Aorta (tissue), 5 donors: ENCODE data around the gene CDK5RAP2. TPM values are rescaled to one million over a fixed set of nuclear protein-coding genes. Genes with fewer than 3 reads are reported as not detected.
A peak's percentile ranks its signal among the peaks of the same experiment; 100 is the strongest.

Experiments used
- ATAC-seq: fragments of 200-7000 bp; cut with Tn5 transposase; one replicate; pipeline ENCODE4 v1.9.1; 2022; ENCODE audit warnings: moderate library complexity; ENCODE audit not compliant: low FRiP score
- DNase-seq, 2 donors: peaks; one replicate each; pipeline ENCODE4 v3.0.0-alpha.2; 2020
- H3K27ac ChIP-seq, 2 donors: one replicate each; pipeline ENCODE4 v1.5.1; 2013; ENCODE audit warnings: low read length in 2 of 2, mild to moderate bottlenecking in 2 of 2, moderate library complexity in 2 of 2, control low read depth in 1 of 2, inconsistent platforms in 1 of 2, low read depth in 1 of 2
- H3K27me3 ChIP-seq, 2 donors: one replicate each; pipeline ENCODE4 v1.6.1; 2013; ENCODE audit warnings: control low read depth in 1 of 2, low read length in 1 of 2, mild to moderate bottlenecking in 1 of 2, moderate library complexity in 1 of 2; ENCODE audit not compliant: insufficient read depth in 2 of 2, control insufficient read depth in 1 of 2
- H3K36me3 ChIP-seq, 2 donors: one replicate each; pipeline ENCODE4 v1.6.1; 2013; ENCODE audit warnings: control low read depth in 1 of 2, low read length in 1 of 2, mild to moderate bottlenecking in 1 of 2; ENCODE audit not compliant: insufficient read depth in 2 of 2, control insufficient read depth in 1 of 2
- H3K4me1 ChIP-seq, 2 donors: one replicate each; pipeline ENCODE4 v1.6.1; 2013; ENCODE audit warnings: low read length in 2 of 2, control low read depth in 1 of 2, mild to moderate bottlenecking in 1 of 2, moderate library complexity in 1 of 2; ENCODE audit not compliant: insufficient read depth in 2 of 2, control insufficient read depth in 1 of 2
- H3K4me3 ChIP-seq, 2 donors: one replicate each; pipeline ENCODE4 v1.5.1; 2013; ENCODE audit warnings: low read length in 2 of 2, control low read depth in 1 of 2, mild to moderate bottlenecking in 1 of 2
- H3K9me3 ChIP-seq: one replicate; pipeline ENCODE4 v1.6.1; 2013; ENCODE audit warnings: mild to moderate bottlenecking, low read length; ENCODE audit not compliant: control insufficient read depth
- WGBS, 2 donors: extraction: QIAGEN DNeasy Blood & Tissue Kit; methylation state at CpG; one replicate each; pipeline ENCODE4 v1.1.7; 2013; 5-methylcytosine and 5-hydroxymethylcytosine counted together
- intact Hi-C, 2 donors: fragments of 100-400 bp; cut with DNase I; formaldehyde crosslinking; loops; one replicate each; pipeline versions ENCODE4 v1.14.2 to v1.15.0; 2022
- polyA plus RNA-seq, 2 donors: library from polyadenylated mRNA; stranded (reverse); fragments of 200-250 nt; gene quantifications; one replicate each; pipeline ENCODE4 v1.2.3, GENCODE V29; 2013
- total RNA-seq, 2 donors: library from RNA; stranded (reverse); fragmentation: NEBNext Ultra II Directional; extraction: Animal tissue kit (Norgen Biotek cat#: 25700); gene quantifications; one replicate each; pipeline ENCODE4 v1.2.1, GENCODE V29; 2021
- donor health status: healthy with polysubstance abuse.
- donor health status: Bipolar disorder and iron deficiency.
- donor health status: DM: no; HTN: no; CAD: no.
- donor health status: DM: no; HTN: no; CAD: no.
- donor health status: DM: yes; HTN: yes; CAD: no.

CDK5RAP2 gene
- total and polyA plus RNA-seq, 4 donors, result 37.1 to 106 (median 66.3) TPM

DNA sequence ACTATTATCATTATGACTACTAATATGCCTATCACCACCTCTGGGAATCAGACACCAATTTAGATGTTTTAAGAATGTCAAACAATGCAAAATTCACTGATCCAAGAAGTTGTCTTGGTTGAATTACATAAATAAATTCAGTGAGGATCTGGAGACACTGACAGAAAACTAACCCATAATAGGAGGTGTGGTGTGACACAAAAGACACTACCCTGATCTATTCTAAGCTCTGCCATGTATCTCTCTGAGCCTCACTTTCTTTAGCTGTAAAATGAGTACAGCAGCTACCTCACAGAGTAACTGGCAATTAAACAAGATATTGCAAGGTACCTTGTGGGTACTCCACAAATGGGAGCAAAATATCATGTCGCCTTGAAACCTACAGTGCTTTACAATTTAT lies 7.5 kb downstream of the CDK5RAP2 start:
- DNase-seq, result no peak
- H3K27ac ChIP-seq, result no peak overlapping the region

GRCh38 chr9:120571443-120572257 lies 8.3 kb downstream of the CDK5RAP2 start:
- intact Hi-C loops, result no loop called here
- DNase-seq (peak; percentile 84 to 87), ATAC-seq (peak; percentile 84)
- Histone ChIP-seq H3K9me3 (no peaks in the 10 kb centered on the region), H3K4me3 (no peak overlapping the region), H3K27me3 (no peaks in the 10 kb centered on the region), H3K4me1 (peaks cover 0 to 3% of the 10 kb centered on the region in 2 donors), H3K36me3 (peaks cover 0 to 3% of the 10 kb centered on the region in 2 donors), H3K27ac (peak overlapping the region in 1 of 2 donors; percentile 70)
- 6 to 7% methylated on average over 11 of the region's 11 CpGs for WGBS, 2 donors

More for the DNA sequence above, 7.5 kb downstream of the CDK5RAP2 start:
- peaks cover 0 to 3% of the 10 kb centered on the region in 2 donors for H3K36me3 ChIP-seq
- H3K4me1 ChIP-seq, result peaks cover 0 to 3% of the 10 kb centered on the region in 2 donors
- no peaks in the 10 kb centered on the region for H3K27me3 ChIP-seq
- no peak for ATAC-seq
- H3K9me3 ChIP-seq, result no peaks in the 10 kb centered on the region
- 98 to 100% methylated on average over 1 of the region's 1 CpG for WGBS, 2 donors
- intact Hi-C loops, result no loop called here
- no peak overlapping the region for H3K4me3 ChIP-seq

DNA sequence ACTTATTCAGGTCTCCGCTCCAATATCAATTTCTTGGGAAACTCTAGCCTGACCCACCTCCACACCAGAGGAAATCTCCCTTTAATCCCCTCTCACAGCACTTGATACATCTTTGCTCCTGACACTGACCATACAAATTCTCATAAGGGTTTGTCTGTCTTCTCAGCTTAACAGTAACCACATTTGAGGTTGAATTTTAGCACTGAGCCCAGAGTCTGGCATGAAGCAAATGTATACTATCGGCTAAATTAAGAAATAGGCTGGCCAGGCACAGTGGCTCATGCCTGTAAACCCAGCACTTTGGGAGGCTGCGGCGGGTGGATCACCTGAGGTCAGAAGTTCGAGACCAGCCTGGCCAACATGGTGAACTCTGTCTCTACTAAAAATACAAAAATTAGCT lies 9.7 kb downstream of the CDK5RAP2 start:
- Histone ChIP-seq H3K27me3 (no peaks in the 10 kb centered on the region), H3K27ac (peak overlapping the region; percentile 82 to 85), H3K4me3 (no peak overlapping the region), H3K4me1 (peaks cover 0 to 3% of the 10 kb centered on the region in 2 donors), H3K36me3 (peaks cover 2 to 6% of the 10 kb centered on the region in 2 donors), H3K9me3 (no peaks in the 10 kb centered on the region)
- WGBS, 2 donors, result 80 to 84% methylated on average over 5 of the region's 5 CpGs
- ATAC-seq (no peak), DNase-seq (no peak)
- intact Hi-C loops, result no loop called here

DNA sequence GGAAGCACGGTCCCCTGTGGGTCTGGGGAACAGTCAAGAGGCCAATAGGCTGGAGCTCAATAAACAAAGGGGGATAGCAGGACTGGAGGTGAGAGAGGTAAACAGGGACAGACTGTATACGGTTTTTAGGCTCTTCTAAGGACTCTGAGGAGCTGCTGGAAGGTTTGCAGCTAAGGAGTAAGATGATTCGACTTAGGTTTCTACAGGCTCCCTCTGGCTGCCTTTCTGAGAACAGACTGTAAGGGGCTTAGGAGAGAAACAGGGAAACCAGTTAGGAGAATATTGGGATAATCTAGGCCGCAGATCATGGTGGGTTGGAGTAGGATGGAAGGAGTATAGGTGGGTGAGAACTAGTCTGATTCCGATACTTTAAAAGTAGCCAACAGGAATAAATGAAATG lies 10.4 kb downstream of the CDK5RAP2 start:
- ATAC-seq (no peak), DNase-seq (no peak)
- Histone ChIP-seq H3K4me3 (no peak overlapping the region), H3K4me1 (peaks cover 0 to 3% of the 10 kb centered on the region in 2 donors), H3K9me3 (no peaks in the 10 kb centered on the region), H3K36me3 (peaks cover 2 to 6% of the 10 kb centered on the region in 2 donors), H3K27me3 (no peaks in the 10 kb centered on the region), H3K27ac (peak overlapping the region in 1 of 2 donors; percentile 82)
- WGBS, 2 donors, result 85% methylated on average over 5 of the region's 5 CpGs
- intact Hi-C loops, result no loop called here

DNA sequence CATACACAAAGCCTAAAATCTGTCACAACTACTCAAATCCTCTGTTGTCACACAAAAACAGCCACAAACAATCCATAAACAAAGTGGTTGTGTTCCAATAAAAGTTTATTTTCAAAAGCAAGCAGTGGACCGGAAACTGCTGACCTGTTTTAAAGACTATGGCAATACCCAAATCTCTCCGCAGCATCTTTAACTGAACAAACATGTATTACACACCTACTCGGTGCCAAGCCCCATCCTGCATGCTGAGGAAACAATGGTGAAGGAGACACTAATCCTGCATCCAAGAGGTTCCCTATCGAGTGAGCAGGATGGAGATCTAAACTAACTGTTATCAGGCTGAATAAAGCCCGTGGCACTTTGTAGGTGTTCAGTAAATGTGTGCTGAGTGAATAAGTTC lies 11.2 kb downstream of the CDK5RAP2 start:
- WGBS, 2 donors, result 92 to 94% methylated on average over 5 of the region's 5 CpGs
- H3K27me3 ChIP-seq, result no peaks in the 10 kb centered on the region
- H3K27ac ChIP-seq, result no peak overlapping the region
- H3K36me3 ChIP-seq, result peaks cover 2 to 6% of the 10 kb centered on the region in 2 donors
- no peak for ATAC-seq
- H3K4me1 ChIP-seq, result peaks cover 0 to 3% of the 10 kb centered on the region in 2 donors
- no peak overlapping the region for H3K4me3 ChIP-seq
- intact Hi-C loops, result no loop called here
- no peaks in the 10 kb centered on the region for H3K9me3 ChIP-seq
- no peak for DNase-seq

- Histone ChIP-seq H3K36me3 (peaks cover 2 to 6% of the 10 kb centered on the region in 2 donors), H3K27me3 (no peaks in the 10 kb centered on the region), H3K9me3 (no peaks in the 10 kb centered on the region), H3K4me1 (peaks cover 0 to 3% of the 10 kb centered on the region in 2 donors), H3K27ac (no peak overlapping the region), H3K4me3 (no peak overlapping the region)
- WGBS, 2 donors, result 96 to 97% methylated on average over 4 of the region's 4 CpGs
- intact Hi-C loops, result no loop called here
- DNase-seq, result no peak
- no peak for ATAC-seq
Measured at GRCh38 chr9:120567874-120568273, 12.1 kb downstream of the CDK5RAP2 start.

GRCh38 chr9:120567081-120567480 lies 12.9 kb downstream of the CDK5RAP2 start:
- no peaks in the 10 kb centered on the region for H3K9me3 ChIP-seq
- peaks cover 0 to 3% of the 10 kb centered on the region in 2 donors for H3K4me1 ChIP-seq
- no peak overlapping the region for H3K27ac ChIP-seq
- 91 to 93% methylated on average over 3 of the region's 3 CpGs for WGBS, 2 donors
- intact Hi-C loops, result no loop called here
- ATAC-seq (no peak), DNase-seq (no peak)
- H3K27me3 ChIP-seq, result no peaks in the 10 kb centered on the region
- H3K4me3 ChIP-seq, result no peak overlapping the region
- H3K36me3 ChIP-seq, result peaks cover 2 to 6% of the 10 kb centered on the region in 2 donors

- ATAC-seq, result no peak
- no peak for DNase-seq
- Histone ChIP-seq H3K27me3 (no peaks in the 10 kb centered on the region), H3K4me3 (no peak overlapping the region), H3K27ac (no peak overlapping the region), H3K9me3 (no peaks in the 10 kb centered on the region), H3K36me3 (peaks cover 2 to 5% of the 10 kb centered on the region in 2 donors), H3K4me1 (no peaks in the 10 kb centered on the region)
- WGBS, 2 donors, result 98% methylated on average over 3 of the region's 3 CpGs
- intact Hi-C loops, result no loop called here
Measured at GRCh38 chr9:120564589-120564988, 15.4 kb downstream of the CDK5RAP2 start.

DNA sequence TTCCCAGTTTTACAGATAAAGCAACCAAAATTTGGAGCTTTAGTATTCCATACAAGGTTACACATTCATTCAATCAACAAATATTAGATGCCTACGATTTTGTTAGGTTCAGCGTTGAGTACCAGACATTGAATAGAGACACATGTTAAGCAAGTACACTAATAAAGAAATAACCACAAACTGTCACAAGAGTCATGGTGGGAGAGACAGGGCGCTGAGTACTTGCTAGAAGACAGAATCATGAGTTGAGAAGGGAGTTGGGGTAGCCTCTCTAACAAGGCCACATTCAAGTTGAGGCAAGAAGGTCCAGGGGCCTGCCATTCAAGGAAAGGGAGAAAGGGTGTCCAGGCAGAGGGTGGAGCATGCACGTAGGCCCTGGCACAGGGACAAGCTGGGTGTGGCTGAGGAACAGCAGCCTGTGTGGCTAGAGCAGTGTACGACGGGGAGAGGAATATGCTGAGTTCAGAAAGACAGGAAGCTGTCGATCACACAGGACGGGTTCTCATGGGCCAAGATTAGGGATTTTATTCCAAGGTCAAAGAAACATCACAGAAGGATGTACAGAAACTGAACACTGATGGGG lies 17.0 kb downstream of the CDK5RAP2 start:
- Histone ChIP-seq H3K4me3 (no peak overlapping the region), H3K36me3 (peaks cover 2 to 3% of the 10 kb centered on the region in 2 donors), H3K27me3 (no peaks in the 10 kb centered on the region), H3K27ac (no peak overlapping the region), H3K4me1 (no peaks in the 10 kb centered on the region), H3K9me3 (no peaks in the 10 kb centered on the region)
- 79 to 81% methylated on average over 8 of the region's 8 CpGs for WGBS, 2 donors
- DNase-seq (no peak), ATAC-seq (no peak)
- intact Hi-C loops, result no loop called here
